Immature natural killer cell (primary cell): Measurements from ENCODE around the gene ADGRF1. TPM values are rescaled to one million over a fixed set of nuclear protein-coding genes. Genes with fewer than 3 reads are reported as not detected.

Experiments used
- polyA plus RNA-seq, 3 donors: library from polyadenylated mRNA; unstranded; fragments of 300-500 nt; fragmentation: Illumina TruSeq; gene quantifications; one replicate each; pipeline ENCODE4 v1.2.3, GENCODE V29; 2021

Gene ADGRF1
- polyA plus RNA-seq, 3 donors from 2014 or later: not detected

Other genes starting within 250 kb of the ADGRF1 start
- gene MEP1A, start 248.9 kb downstream of the ADGRF1 start, polyA plus RNA-seq: not detected
- not detected for gene ADGRF5, start 120.4 kb downstream of the ADGRF1 start, polyA plus RNA-seq